T-helper 22 cell (primary cell): ENCODE data around the gene BRD4.
"Not testable (repeated sequence)": the region's sequence is repeated elsewhere in the genome, so short reads cannot be mapped to it uniquely, and the experiment has no call there.

Source experiments
- DNase-seq: peaks from one replicate; pipeline ENCODE4 v3.0.0-alpha.2; 2020; ENCODE audit warnings: low read depth

The BRD4 gene

GRCh38 chr19:15360015-15360414 lies 27.7 kb upstream of the BRD4 start:
- DNase-seq = not testable (repeated sequence)

GRCh38 chr19:15358918-15359317 lies 26.6 kb upstream of the BRD4 start:
- no peak for DNase-seq

GRCh38 chr19:15357906-15358305 lies 25.6 kb upstream of the BRD4 start:
- DNase-seq = no peak

- no peak for DNase-seq
These were observed 22.4 kb upstream of the BRD4 start for GRCh38 chr19:15354566-15355296.

- no peak for DNase-seq
These were observed 21.6 kb upstream of the BRD4 start for GRCh38 chr19:15353908-15354307.

- not testable (repeated sequence) for DNase-seq
These were observed 20.2 kb upstream of the BRD4 start for GRCh38 chr19:15352535-15352934.

- DNase-seq = not testable (repeated sequence)
These were observed 9.0 kb upstream of the BRD4 start for GRCh38 chr19:15341328-15341727.

- no peak for DNase-seq
These were observed 7.7 kb upstream of the BRD4 start for GRCh38 chr19:15340086-15340485.

GRCh38 chr19:15337202-15337601 lies 4.9 kb upstream of the BRD4 start:
- no peak for DNase-seq

- DNase-seq = not testable (repeated sequence)
These were observed 3.7 kb upstream of the BRD4 start for GRCh38 chr19:15335992-15336391.

GRCh38 chr19:15331419-15332310 lies 674 bp downstream of the BRD4 start:
- peak; percentile 47 for DNase-seq

GRCh38 chr19:15330801-15331418 lies 1.4 kb downstream of the BRD4 start:
- DNase-seq = no peak

- no peak for DNase-seq
These were observed 4.0 kb downstream of the BRD4 start for GRCh38 chr19:15328312-15328711.

- no peak for DNase-seq
These were observed 7.4 kb downstream of the BRD4 start for GRCh38 chr19:15324791-15325519.

GRCh38 chr19:15323496-15324235 lies 8.7 kb downstream of the BRD4 start:
- no peak for DNase-seq

- DNase-seq = no peak
These were observed 10.6 kb downstream of the BRD4 start for GRCh38 chr19:15321739-15322138.

- no peak for DNase-seq
These were observed 12.2 kb downstream of the BRD4 start for GRCh38 chr19:15320116-15320515.

- DNase-seq = no peak
These were observed 14.1 kb downstream of the BRD4 start for GRCh38 chr19:15318241-15318691.

GRCh38 chr19:15317392-15318071 lies 14.8 kb downstream of the BRD4 start:
- no peak for DNase-seq

- DNase-seq = no peak
These were observed 15.8 kb downstream of the BRD4 start for GRCh38 chr19:15316498-15316897.

- DNase-seq = no peak
These were observed 17.2 kb downstream of the BRD4 start for GRCh38 chr19:15315101-15315500.
